Measurements from ENCODE around the gene TP73.

The TP73 gene

DNA sequence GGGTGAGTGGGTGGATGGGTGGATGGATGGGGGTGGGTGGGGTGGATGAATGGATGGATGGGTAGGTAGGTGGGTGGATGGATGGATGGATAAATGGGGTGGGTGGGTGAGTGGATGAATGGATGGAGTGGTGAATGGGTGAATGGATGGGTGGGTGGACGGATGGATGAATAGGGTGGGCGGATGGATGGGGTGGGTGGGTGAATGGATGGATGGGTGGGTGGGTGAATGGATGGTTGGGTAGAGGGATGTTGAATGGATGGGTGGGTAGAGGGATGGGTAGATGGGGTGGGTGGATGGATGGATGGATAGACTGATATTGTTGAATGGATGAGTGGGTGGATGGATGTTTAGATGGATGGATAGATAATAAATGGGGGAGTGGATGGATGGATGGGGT lies 73.0 kb downstream of the TP73 start:
- DNase-seq (ENCODE audit: low spot score), result no peak
- in situ Hi-C loops (cut with MboI; ENCODE audit: low sequenced_read_pairs, unreplicated experiment), result no loop called here
- TF ChIP-seq, protein P1, sequence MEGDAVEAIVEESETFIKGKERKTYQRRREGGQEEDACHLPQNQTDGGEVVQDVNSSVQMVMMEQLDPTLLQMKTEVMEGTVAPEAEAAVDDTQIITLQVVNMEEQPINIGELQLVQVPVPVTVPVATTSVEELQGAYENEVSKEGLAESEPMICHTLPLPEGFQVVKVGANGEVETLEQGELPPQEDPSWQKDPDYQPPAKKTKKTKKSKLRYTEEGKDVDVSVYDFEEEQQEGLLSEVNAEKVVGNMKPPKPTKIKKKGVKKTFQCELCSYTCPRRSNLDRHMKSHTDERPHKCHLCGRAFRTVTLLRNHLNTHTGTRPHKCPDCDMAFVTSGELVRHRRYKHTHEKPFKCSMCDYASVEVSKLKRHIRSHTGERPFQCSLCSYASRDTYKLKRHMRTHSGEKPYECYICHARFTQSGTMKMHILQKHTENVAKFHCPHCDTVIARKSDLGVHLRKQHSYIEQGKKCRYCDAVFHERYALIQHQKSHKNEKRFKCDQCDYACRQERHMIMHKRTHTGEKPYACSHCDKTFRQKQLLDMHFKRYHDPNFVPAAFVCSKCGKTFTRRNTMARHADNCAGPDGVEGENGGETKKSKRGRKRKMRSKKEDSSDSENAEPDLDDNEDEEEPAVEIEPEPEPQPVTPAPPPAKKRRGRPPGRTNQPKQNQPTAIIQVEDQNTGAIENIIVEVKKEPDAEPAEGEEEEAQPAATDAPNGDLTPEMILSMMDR (IDR thresholded peaks at IDR 0.05; ENCODE audit: borderline replicate concordance, control extremely low read depth, extremely low read depth, insufficient read depth, missing control alignments), result no peak

DNA sequence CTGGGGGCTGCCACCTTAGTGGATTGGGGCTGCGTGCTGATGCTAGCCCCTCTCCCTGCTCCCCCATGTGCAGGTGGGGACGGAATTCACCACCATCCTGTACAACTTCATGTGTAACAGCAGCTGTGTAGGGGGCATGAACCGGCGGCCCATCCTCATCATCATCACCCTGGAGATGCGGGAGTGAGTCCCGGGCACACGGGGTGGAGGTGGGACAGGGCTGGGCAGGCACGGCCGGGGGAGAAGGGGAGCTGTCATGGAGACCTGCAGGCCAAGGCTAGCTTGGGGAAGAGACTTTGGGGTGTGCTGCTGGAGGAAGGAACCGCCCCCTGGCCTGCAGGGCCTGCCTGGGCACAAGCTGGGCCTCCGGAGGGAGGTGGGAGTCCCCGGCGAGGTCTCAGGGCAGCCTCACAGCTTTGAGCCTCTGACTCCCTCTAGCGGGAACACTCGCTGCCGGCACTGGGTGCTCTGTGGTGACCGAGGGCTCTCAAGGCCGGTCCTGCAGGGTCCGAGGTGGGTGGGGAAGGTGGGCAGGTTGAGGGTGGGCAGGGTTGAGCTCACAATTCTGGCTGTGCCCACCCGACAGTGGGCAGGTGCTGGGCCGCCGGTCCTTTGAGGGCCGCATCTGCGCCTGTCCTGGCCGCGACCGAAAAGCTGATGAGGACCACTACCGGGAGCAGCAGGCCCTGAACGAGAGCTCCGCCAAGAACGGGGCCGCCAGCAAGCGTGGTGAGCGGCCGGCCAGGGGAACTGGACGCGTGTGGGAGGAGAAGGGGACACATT lies 74.9 kb downstream of the TP73 start:
- TF ChIP-seq, protein P1 (IDR thresholded peaks at IDR 0.05; ENCODE audit: borderline replicate concordance, control extremely low read depth, extremely low read depth, insufficient read depth, missing control alignments), result peak; percentile 46
- DNase-seq (ENCODE audit: low spot score), result peak; percentile 86
- in situ Hi-C loops (cut with MboI; ENCODE audit: low sequenced_read_pairs, unreplicated experiment), result no loop called here

DNA sequence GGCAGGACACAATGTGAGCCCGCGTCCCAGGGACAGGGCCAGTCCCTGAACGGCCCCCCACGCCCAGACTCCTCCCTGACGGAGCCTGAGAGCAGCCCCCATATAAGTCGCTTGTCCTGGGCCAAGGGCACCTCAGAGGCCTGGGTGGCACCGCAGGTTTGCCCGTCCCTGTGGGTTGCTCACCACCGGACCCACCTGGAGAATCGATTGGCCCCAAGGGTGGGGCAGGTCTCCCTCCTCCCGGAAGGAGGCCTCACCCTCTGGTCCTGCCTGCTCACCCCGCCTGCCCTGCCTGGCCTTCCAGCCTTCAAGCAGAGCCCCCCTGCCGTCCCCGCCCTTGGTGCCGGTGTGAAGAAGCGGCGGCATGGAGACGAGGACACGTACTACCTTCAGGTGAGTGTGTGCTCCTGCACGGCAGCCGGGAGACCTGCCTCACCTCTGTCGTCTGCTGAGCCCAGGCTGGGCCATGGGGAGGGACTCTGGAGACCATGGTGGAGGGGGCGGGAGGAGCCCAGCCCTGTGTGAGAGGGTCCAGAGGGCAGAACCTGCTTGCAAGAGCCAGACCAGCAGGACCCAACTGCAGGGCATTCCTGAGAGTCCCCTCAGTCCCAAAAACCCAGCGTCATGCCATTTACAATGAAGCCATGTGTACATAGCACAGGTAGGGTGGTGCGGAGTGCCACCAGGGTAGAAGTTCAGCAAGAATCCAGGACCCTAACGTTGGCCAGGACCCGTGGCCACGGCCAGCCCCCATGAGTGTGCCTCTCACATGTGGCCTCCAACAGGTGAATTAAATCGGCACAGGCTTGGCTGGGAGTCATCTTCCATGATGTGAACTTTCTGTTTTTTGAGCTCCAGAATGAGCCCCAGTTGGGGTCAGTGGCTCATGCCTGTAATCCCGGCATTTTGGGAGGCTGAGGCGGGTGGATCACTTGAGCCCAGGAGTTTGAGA lies 75.8 kb downstream of the TP73 start:
- in situ Hi-C loops (cut with MboI; ENCODE audit: low sequenced_read_pairs, unreplicated experiment), result no loop called here

DNA sequence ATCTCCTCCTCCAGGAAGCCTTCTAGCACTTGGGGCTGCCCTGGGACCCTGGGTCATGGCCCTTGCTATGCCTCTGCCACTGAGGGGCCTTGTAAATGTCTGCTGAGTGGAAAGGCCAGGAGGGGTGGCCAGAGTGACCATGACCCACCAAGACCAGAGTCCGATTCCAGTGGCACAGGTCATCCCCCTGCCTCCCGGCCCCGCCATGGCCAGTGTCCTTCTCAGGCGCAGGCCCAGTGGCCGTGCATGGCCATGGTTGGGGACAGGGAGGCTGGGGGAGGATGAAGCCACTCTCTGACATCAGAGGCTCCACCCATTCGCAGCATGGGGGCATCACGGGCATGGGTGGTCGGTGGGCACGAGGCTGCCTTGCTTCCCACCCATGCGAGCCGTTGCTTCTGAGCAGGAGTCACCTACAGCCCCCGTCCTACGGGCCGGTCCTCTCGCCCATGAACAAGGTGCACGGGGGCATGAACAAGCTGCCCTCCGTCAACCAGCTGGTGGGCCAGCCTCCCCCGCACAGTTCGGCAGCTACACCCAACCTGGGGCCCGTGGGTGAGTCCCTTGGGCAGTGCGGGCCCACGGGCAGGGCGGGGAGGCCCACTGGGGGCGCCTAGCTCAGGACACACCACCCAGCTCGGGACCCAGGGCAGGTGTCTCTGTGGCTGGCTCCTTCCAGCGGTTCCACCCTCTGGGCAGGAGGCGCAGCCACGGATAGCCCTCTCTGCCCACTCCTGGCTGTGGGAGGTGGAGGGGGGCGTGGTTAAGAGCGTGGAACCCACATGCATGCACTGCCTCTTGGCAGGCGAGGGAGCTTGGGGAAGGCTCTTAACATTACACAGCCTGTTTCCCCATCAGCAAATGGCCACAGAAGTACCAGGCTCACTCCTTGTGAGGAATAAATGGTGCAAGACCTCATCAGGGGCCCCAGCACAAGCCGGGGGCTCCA lies 77.6 kb downstream of the TP73 start:
- TF ChIP-seq, protein P1 (IDR thresholded peaks at IDR 0.05; ENCODE audit: borderline replicate concordance, control extremely low read depth, extremely low read depth, insufficient read depth, missing control alignments), result no peak
- DNase-seq (ENCODE audit: low spot score), result no peak
- in situ Hi-C loops (cut with MboI; ENCODE audit: low sequenced_read_pairs, unreplicated experiment), result no loop called here

More for the DNA sequence above, 75.8 kb downstream of the TP73 start:
- TF ChIP-seq, protein P1 (IDR thresholded peaks at IDR 0.05; ENCODE audit: borderline replicate concordance, control extremely low read depth, extremely low read depth, insufficient read depth, missing control alignments), result no peak
- no peak for DNase-seq (ENCODE audit: low spot score)

DNA sequence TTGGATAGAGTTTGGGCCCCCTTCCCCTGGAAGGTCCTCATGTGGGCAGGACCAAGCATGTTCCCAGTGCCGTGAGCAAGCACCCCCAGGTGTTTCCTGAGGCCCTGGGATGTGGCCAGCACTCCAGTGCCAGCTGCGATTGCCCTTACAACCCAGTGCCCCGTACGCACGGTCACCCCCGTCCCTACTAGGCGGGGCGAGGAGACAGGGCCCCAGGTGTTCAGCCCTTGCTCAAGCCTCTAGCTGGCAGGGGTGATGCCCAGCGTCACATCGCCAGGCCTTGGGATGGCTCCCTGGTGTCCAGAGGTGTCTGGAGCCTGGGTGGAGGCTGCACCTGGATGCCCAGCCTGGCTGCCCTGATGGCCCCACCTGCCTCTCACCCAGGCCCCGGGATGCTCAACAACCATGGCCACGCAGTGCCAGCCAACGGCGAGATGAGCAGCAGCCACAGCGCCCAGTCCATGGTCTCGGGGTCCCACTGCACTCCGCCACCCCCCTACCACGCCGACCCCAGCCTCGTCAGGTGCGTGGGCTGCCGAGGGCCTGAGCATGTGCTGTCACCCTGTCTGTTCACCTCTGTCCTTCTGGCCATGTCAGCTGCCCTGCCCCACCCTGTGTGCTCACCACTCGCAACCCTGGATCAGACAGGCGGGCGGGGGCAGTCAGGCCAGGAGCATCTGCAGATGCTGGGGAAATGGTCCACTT lies 78.4 kb downstream of the TP73 start:
- in situ Hi-C loops (cut with MboI; ENCODE audit: low sequenced_read_pairs, unreplicated experiment), result no loop called here
- DNase-seq (ENCODE audit: low spot score), result no peak
- TF ChIP-seq, protein P1 (IDR thresholded peaks at IDR 0.05; ENCODE audit: borderline replicate concordance, control extremely low read depth, extremely low read depth, insufficient read depth, missing control alignments), result no peak

Measured in GM13976 (cell line).